ENCODE results near the gene TSPAN15.
"Not testable (repeated sequence)": the region's sequence is repeated elsewhere in the genome, so short reads cannot be mapped to it uniquely, and the experiment has no call there.

TSPAN15 gene

DNA sequence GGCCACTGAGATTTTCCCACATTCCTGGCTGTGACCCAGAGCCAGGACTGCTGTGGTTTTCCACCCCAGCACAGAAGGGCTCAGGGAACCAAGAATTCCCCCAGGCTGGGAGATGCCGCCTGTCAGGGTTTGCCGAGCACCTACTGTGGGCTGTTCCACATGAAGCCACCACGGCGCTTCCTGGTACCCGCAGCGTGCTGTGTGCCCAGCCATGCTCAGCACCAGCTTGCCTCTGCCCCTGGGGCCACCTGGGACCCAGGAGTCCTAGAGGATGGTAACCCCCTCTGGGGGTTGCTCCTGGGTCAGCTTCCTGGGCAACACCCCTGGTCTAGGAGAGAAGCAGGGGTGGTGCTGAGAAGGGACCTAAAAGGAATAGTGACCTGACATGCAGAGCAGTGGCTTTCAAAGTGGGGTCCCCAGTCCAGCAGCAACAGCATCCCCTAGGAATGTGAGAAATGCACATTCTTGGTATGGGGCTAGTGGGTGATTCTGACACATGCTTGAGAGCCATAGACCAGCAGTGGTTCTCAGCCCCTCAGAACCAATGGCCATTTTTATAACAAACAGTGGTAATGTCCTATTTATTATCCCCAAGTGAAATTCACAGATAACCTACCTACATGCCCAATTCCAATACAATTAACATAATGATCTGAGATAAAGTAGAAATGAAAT lies 53.4 kb downstream of the TSPAN15 start:
- no peak for DNase-seq

DNA sequence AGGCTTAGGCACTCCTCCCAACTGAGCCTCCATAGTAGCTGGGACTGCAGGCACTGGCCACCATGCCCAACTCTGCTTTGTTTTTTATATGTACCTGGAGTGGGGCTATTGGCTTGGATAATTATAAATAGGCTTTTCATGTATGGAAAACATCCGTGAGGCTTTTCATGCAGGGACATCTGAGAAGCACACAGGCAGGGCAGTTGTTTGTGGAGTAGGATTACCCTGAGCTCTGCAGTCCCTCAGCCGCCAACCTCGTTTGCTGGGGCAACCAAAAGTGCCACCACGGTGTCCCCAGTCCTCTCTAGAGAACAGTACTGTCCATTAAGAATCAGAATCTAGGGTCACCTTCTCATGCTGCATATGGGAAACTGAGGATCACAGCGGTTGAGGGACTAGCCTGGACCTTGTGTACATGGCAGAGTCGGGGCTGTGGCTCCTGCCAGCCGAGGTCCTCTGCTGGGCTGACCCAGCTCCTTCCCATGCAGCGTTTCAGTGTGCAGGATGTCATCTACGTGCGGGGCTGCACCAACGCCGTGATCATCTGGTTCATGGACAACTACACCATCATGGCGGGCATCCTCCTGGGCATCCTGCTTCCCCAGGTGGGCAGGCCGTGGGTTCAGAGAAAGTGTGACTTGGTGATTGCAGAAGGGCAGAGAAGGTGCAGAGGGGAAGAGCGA lies 54.5 kb downstream of the TSPAN15 start:
- DNase-seq = no peak

DNA sequence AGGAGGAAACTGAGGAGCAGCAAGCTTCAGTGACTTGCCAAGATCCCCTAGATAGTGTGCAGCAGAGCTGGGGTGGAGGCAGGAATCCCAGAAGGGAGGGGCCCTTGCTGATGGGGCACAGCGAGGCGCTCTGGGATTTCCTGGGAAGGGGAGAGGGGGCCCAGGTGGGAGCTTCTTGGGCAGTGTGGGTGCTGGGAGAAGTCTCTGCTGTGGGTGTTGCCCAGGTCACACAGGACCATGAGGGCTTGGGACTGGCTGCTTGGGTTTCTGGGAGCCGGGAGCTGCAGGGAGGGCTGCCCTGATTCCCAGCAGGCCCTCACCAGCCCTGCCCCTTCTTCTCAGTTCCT lies 55.2 kb downstream of the TSPAN15 start:
- DNase-seq = no peak

DNA sequence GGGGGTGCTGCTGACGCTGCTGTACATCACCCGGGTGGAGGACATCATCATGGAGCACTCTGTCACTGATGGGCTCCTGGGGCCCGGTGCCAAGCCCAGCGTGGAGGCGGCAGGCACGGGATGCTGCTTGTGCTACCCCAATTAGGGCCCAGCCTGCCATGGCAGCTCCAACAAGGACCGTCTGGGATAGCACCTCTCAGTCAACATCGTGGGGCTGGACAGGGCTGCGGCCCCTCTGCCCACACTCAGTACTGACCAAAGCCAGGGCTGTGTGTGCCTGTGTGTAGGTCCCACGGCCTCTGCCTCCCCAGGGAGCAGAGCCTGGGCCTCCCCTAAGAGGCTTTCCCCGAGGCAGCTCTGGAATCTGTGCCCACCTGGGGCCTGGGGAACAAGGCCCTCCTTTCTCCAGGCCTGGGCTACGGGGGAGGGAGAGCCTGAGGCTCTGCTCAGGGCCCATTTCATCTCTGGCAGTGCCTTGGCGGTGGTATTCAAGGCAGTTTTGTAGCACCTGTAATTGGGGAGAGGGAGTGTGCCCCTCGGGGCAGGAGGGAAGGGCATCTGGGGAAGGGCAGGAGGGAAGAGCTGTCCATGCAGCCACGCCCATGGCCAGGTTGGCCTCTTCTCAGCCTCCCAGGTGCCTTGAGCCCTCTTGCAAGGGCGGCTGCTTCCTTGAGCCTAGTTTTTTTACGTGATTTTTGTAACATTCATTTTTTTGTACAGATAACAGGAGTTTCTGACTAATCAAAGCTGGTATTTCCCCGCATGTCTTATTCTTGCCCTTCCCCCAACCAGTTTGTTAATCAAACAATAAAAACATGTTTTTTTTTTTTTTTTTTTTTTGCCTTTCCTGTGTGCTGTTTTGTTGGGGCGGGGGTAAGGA lies 55.8 kb downstream of the TSPAN15 start:
- no peak for DNase-seq

DNA sequence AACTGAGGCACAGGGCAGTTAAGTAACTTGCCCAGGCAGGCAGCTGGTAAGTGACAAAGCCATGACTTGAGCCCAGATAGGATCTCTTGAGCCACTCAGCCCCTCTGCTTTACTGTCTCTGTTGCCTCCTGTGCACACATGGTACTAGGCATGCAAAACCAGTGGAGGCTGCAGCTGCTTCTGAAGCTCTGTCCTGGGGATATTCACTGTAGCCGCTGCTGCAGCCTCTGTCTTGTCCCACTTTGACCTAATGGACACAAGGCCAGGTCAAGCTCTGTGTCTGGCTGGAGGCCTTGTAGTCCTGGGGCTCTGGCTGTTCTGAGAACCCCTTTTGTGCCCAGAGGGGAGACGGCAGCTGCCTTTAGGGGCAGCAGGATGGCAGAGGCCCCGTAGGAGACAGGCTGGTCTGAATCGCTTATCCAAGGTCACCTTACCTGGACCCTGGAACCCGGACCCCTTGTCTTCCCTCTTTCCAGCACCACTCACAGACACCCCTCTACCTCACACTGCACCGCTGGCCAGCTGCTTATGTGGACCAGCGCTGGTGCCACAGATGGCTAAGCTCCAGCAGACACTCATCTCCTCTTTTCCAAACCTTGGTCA lies 57.6 kb downstream of the TSPAN15 start:
- DNase-seq = no peak

DNA sequence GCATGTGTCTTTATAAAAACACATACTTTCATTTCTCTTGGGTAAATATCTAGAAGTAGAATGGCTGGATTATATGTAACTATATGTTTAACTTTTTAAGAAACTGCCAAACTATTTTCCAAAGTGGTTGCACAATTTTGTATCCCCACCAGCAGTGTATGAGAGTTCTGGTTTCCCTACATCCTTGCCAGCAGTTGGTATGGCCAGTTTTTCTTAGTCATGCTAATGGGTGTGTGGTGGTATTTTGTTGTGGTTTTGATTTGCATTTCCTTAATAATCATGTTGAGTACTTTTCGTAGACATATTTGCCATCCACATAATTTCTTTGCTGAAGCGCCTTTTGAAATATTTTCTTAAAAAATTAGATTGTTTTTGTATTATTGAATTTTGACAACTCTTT lies 61.6 kb downstream of the TSPAN15 start:
- no peak for DNase-seq

DNA sequence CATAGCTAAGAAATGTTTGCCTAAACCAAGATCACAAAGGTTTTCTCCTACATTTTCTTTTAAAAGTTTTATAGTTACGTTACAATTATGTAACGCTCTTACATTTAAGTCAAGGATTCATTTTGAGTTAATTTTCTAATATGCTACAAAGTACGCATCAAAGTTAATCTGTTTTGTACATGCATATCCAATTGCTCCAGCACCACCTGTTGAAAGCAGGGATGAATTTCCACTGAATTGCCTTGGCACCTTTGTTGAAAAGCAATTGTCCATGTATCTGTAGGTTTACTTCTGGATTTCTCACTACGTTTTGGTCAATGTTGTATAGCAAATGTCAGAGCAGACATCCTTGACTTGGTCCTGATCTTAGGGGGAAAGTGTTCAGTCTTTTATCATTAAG lies 62.4 kb downstream of the TSPAN15 start:
- no peak for DNase-seq

DNA sequence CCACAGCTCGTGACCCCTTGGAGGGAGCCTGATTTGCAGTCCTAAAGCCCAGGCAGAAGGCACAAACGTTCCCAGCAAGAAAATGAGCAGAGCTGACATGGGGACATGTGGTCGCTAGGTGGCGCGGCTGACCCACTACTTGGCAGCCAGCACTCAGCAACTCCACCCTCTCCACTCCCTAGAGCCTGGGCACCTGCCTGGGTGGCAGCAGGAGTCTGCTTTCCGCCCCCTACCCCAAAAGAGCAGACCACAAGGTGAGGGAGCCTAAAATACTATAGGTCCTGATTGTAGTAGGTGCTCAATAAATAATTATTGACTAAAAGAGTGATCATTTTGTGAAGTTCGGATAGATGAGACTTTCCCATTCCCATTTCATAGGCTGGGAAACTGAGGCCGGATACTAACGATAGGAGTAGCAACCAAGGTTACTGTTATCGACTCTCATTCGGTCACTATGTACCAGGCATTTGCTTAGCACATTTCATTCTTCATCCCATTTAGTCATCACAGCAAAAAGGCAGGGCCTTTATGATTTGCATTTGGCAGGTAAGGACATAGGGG lies 64.5 kb downstream of the TSPAN15 start:
- peak; percentile 72 for DNase-seq

DNA sequence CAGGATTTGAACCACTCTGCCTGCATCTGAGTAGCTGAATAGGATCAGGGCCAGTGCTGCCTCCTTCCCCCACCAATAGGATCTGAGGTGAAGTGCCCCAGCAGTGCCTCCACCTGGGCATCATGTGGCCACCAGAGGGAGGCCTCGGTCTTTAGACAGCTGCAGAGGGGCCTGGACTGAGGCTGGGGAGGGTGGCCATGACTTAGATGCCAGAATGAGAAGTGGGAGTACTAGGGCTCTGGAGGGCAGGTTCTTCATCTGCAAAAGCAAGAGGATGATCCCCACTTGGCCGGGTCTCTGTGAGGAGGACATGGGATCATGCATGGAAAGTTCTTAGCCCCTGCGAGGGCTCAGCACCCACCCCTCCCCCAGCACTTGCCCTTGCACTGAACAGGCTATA lies 65.1 kb downstream of the TSPAN15 start:
- DNase-seq = no peak

DNA sequence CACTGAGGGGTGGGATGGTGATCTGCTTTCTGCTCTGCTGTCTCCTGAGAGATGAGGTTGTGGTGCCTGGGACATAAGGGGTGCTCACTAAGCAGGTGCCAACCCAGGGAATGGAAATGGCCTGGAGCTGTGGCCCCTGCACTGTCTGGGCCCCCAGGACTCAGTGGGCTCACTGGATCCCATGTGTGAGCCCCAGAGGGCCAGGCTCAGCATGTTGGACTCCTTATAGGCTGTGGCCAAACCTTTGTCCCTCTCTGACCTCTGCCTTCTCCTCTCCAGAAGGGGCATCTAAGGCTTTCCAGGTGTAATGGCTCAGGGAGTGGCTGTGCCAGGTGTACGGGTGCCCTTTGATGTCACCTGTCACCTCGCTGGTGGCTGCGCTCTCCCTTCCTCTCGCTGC lies 65.5 kb downstream of the TSPAN15 start:
- no peak for DNase-seq

DNA sequence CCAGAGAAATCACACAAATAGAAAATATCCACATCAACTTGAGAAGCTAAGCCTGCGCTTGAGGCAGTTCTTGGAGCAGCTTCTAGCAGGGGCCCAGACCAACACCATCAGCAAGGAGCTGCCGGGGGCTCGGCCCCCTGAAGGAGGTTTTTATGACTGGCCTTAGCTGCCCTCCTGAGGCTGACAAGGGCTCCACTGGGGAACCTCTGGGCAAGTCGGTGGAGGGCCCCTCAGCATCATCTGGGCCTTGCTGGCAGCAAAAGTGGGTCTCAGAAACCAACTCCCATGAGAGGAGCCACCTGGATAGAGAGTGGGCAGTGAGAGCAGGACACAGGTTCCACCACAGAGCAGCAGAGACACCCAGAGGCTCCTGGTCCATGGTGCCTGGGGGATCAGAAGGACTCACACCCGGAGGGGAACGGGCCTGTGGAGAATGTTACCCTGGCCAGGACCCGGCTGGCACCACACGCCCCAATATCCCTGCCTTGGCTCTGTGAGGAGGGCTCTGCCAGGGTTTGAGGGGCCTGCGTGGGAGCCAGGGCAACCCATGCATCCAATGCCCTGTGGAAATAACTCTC lies 66.1 kb downstream of the TSPAN15 start:
- no peak for DNase-seq

DNA sequence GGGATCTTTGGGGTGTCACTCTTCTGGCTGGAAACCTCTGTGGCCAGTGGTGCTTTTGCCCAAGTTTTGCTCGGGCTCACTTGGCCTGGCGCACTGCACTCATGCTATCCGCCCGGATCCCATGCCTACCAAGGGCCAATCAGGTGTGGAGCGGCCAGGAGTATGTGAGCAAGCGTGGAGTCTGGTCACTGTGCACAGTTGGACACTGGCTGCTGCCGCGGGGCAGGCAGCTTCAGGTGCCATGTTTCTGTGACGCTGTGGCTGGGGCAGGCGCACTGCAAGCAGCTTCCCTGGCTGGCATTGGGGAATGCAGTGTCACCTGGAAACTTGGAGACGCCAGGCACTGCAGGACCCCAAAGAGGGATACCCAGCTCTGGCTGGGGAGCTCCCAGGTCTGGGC lies 76.7 kb downstream of the TSPAN15 start:
- no peak for DNase-seq

DNA sequence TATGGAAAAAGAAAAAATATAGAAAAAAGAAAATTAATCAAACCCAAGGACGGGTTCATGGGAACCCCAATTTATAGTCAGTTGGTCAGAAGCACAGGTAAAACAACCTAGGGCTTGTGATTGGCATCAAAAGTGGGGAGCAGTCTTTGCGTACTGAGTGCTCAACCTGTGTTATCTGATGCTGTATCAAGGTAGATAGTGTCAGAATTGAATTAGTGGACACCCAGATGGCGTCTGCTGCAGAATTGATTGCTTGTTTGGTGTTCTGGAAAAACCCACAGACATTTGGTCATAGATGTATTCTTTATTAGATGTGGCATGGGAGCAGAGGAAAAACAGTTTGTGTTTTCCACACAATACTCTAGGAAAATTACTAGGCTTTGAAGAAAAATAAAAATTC lies 82.4 kb downstream of the TSPAN15 start:
- DNase-seq = no peak

DNA sequence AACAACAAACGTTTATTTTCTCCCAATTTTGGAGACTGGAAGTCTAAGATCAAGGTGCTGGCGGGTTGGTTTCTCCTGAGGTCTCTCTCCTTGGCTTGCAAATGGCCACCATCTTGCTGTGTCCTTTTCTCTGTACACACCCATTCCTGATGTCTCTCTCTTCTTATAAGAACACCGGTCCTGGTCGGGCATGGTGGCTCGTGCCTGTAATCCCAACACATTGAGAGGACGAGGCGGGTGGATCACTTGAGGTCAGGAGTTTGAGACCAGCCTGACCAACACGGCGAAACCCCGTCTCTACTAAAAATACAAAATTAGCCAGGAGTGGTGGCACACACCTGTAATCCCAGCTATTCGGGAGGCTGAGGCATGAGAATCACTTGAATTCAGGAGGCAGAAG lies 85.3 kb downstream of the TSPAN15 start:
- DNase-seq = not testable (repeated sequence)

DNA sequence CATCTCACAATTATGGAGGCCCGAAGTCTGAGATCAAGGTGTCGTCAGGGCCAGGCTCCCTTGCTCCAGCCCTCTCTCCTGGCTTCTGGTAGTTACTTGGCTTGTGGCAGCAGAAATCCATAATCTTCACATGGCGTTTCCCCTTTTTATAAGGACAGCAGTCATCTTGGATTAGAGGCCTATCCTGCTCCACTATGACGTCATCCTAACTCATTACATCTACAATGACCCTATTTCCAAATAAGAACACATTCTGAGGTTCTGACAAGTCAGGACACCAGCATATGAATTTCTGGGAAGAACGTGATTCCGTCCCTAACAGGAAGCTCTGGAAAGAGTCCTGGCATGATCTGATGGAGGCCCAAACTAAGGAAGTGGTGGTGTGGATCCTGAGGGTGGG lies 86.2 kb downstream of the TSPAN15 start:
- no peak for DNase-seq

DNA sequence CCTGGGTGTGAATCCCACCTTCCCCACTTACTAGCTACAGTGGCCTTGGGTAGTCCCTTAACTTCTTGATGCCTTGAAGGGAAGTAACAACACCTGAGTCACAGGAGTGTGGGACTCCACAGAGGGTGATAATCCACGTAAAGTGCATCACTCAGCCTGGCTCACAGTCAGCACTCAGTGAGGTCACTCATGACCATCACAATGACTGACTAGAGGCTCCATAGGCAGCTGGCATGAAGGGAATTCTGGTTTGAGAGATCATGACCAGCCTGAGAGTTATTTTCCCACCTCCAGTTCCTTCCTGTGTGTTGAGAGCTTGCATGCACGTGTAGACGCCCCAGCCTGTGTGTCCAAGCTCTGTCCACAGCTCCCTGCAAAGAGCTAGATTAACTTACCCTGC lies 87.2 kb downstream of the TSPAN15 start:
- DNase-seq = no peak

DNA sequence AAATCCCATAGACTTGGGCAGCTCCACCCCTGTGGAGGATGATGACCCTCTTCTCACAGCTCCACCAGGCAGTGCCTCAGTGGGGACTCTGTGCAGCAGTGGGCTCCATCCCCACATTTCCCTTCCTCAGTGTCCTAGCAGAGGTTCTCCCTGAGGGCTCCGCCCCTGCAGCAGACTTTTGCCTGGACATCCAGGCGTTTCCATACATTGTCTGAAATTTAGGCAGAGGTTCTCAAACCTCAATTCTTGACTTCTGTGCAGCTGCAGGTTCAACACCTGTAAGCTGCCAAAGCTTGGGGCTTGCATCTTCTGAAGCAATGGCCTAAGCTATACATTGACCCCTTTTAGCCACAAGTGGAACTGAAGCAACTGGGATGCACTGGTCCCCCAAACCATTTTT lies 90.2 kb downstream of the TSPAN15 start:
- DNase-seq = no peak

DNA sequence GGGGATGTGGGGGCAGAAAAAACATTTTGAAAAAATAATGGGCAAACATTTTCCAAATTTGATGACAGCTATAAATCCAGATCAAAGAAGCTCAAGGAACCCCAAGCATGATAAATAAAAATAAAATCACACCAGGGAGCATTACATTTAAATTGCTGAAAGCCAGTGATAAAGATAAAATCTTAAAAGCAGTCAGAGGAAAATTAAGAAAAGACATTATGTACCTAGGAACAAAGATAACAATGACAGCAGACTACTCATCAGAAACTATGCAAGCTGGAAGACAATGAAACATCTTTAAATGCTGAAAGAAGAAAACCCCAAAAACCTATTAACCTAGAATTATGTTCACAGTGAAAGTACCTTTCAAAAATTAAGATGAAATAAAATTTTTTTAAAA lies 98.7 kb downstream of the TSPAN15 start:
- no peak for DNase-seq

DNA sequence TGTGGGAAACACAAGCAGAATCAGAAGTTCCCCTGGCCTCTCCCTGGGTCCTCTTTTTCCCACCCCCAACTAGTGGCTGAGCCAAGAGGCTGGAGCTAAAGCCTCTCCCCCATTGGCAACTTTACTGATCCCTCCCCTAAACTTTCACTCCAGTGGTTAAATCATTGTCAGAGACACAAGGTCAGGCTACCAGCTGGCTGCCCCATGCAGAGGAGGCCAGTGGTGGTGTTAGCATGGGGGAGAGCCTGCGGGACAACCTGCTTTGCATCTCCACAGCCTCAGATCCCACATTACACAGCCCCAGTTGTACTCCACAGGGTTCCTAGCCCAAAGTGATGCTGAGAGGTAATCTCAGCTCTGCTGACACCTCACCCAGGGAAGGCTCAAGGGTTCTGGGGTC lies 101.0 kb downstream of the TSPAN15 start:
- no peak for DNase-seq

DNA sequence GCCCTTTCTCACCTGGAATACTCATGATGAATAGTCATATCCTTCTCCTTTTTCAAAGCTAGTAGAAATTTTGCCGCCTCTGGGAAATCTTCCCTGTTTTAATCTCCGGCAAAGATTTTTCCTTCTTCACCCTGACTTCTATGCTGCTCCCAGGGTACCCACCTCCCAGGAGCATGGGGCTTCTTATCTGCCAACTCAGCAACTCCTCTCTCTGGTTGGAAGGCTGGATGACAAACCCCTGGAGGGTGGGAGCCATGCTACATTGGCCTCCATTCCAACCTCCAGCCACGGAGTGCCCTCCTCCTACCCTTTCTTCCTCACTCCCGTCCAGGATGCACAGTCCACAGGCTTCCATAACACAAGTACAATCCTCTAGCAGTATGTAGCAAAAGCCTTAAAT lies 102.1 kb downstream of the TSPAN15 start:
- DNase-seq = no peak

DNA sequence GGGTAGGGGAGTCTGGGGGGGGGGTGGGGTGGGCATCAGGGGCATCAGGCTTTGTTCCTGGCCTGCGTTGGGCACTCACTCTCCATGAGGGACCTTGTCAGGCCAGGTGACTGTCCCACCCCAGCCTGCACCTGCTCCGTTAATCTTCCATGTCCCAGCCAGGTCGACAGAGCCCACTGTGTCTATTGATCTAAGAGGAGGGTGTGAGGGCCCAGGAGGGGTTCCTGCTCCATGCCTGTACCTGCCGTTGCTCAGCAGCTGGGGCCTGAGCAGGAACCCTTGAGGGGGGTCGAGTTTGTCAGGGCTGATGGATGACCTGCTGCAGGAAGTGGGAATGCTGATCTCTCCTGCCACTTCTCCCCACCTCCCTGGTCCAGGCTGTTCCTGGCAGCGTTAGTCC lies 103.3 kb downstream of the TSPAN15 start:
- no peak for DNase-seq

Data from femur (tissue), 1 donor.